Measurements from ENCODE around the gene CD33. TPM values are rescaled to one million over a fixed set of nuclear protein-coding genes. Genes with fewer than 3 reads are reported as not detected.
"Not testable (repeated sequence)": the region's sequence is repeated elsewhere in the genome, so short reads cannot be mapped to it uniquely, and the experiment has no call there.

CD33 gene
- 0.25 to 0.57 TPM (median 0.31 TPM) in 3 replicates for total RNA-seq (2021)
- percentile 12 among the genes with signal in this experiment for Bru-seq, nascent RNA
- long read RNA-seq, experiment 1, partial matches to known transcripts = 0 of 2 reads
- long read RNA-seq, experiment 1, other reads (novel, unspliced or antisense) = 1 of 2 reads
- long read RNA-seq, experiment 2 = 0 reads
- long read RNA-seq, experiment 3 = 0 reads

GRCh38 chr19:51224898-51225393, at the start of gene CD33:
TSS of gene CD33 (plus strand) at chr19:51225080. CDS start at chr19:51225119, 39 bp downstream.
- H3K36me3 Mint-ChIP-seq; POLR2A ChIA-PET; H3K9me3 Mint-ChIP-seq; H3K27ac Mint-ChIP-seq; H3K4me3 Mint-ChIP-seq; CTCF ChIA-PET; H3K4me1 Mint-ChIP-seq; DNase-seq (ENCODE audit: low spot score): not testable (repeated sequence)
- peak; percentile 38; the same call in 1 of the 2 replicates for ATAC-seq
- H3K27me3 Mint-ChIP-seq (ENCODE audit: low read depth) = peaks cover 46% of the 10 kb centered on the region

DNA sequence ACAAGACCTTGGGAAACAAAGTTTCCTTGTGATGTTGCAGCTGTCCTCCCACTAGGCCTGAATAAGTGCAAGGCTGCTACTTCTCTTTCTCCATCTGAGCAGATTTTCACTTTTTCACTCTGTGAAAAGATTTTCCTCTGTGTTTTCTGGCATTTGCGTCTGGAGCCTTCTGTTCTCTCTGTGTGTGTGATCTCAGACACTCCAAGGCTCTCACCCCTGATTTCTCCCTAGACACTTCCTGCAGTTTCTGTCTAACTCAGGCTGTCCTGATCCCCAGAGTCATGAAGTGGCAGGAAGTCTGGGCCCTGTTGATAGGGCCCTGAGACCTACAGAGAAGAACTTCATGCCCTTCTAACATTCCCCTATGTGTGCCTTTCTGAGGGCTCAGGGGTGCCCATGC, 45.6 kb upstream of the CD33 start:
- ATAC-seq = no peak
- no peak for DNase-seq (ENCODE audit: low spot score)
- no peak overlapping the region for H3K4me3 Mint-ChIP-seq

DNA sequence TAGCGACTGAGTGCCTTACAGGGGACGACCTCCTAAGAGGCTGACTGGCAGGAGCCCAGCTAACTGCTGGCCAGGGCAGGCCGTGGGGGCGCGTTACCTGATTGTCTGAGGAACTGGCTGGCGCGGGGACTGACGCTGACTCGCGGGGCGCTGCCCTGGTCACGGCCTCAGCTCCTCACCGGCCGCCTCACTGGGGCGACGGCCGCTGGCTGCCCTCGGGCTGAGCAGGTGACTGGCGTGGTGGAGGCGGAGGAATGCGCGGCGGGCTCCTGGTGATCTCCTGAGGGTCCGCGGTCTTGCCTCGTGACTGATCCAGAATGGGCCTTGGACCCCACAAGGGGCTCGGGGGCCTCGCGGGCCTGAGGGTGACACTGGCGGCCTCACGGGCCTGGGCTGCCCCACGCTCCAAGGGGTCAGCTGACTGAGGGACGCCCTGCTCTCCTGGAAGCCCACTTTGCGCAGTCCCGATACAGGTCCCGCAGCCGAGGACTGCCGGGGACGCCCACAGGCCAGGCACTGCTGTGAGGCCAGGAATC, 43.4 kb upstream of the CD33 start:
- Mint-ChIP-seq H3K27me3 (ENCODE audit: low read depth) (peaks cover 55% of the 10 kb centered on the region), H3K9me3 (no peaks in the 10 kb centered on the region), H3K36me3 (no peaks in the 10 kb centered on the region), H3K4me3 (no peak overlapping the region), H3K27ac (no peak overlapping the region), H3K4me1 (0 out of 2 replicates have a peak, but pooled peaks cover 3% of the 10 kb centered on the region)
- ATAC-seq = no peak
- CTCF ChIA-PET = interaction anchor here (0.9 to 1.5 kb wide), 6 partner anchors 24 to 480 kb away, joined by 3 to 4 read pairs (median 4); no protein-coding TSS in a partner anchor
- TF ChIP-seq, protein P1, sequence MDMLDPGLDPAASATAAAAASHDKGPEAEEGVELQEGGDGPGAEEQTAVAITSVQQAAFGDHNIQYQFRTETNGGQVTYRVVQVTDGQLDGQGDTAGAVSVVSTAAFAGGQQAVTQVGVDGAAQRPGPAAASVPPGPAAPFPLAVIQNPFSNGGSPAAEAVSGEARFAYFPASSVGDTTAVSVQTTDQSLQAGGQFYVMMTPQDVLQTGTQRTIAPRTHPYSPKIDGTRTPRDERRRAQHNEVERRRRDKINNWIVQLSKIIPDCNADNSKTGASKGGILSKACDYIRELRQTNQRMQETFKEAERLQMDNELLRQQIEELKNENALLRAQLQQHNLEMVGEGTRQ (CRISPR knock-in tag; IDR thresholded peaks at IDR 0.05) = peak; percentile 33; the same call in 1 of the 2 replicates
- TF ChIP-seq FOXP1 (CRISPR knock-in tag; IDR thresholded peaks at IDR 0.05; ENCODE audit: borderline replicate concordance) = no peak
- TF ChIP-seq ZNF396 (CRISPR knock-in tag; IDR thresholded peaks at IDR 0.05; ENCODE audit: borderline replicate concordance) = no peak
- 0 out of 2 replicates have a peak, but pooled peaks have one; percentile 25 for TF ChIP-seq ESRRA (CRISPR knock-in tag; IDR thresholded peaks at IDR 0.05; ENCODE audit: borderline replicate concordance)
- DNase-seq (ENCODE audit: low spot score) = no peak
- POLR2A ChIA-PET = no interaction called here

More for the DNA sequence above, 45.6 kb upstream of the CD33 start:
- H3K9me3 Mint-ChIP-seq = no peaks in the 10 kb centered on the region
- H3K4me1 Mint-ChIP-seq = no peaks in the 10 kb centered on the region
- ChIA-PET POLR2A (no interaction called here), CTCF (interaction anchor here (1.1 kb wide), 1 partner anchor 80 kb away, joined by 3 read pairs; no protein-coding TSS in a partner anchor)
- H3K27ac Mint-ChIP-seq = no peak overlapping the region
- H3K36me3 Mint-ChIP-seq = no peaks in the 10 kb centered on the region
- peaks cover 44% of the 10 kb centered on the region for H3K27me3 Mint-ChIP-seq (ENCODE audit: low read depth)
- TF ChIP-seq AR (CRISPR knock-in tag; IDR thresholded peaks at IDR 0.05) (no peak), CREB1 (CRISPR knock-in tag; IDR thresholded peaks at IDR 0.05) (no peak), SP1 (CRISPR knock-in tag; conservative IDR thresholded peaks at IDR 0.05) (no peak), RORB (CRISPR knock-in tag; IDR thresholded peaks at IDR 0.05) (no peak), ZNF219 (CRISPR knock-in tag; IDR thresholded peaks at IDR 0.05; ENCODE audit: borderline replicate concordance) (no peak), SMAD3 (CRISPR knock-in tag; IDR thresholded peaks at IDR 0.05; ENCODE audit: borderline replicate concordance) (no peak)
- TF ChIP-seq, protein P2, sequence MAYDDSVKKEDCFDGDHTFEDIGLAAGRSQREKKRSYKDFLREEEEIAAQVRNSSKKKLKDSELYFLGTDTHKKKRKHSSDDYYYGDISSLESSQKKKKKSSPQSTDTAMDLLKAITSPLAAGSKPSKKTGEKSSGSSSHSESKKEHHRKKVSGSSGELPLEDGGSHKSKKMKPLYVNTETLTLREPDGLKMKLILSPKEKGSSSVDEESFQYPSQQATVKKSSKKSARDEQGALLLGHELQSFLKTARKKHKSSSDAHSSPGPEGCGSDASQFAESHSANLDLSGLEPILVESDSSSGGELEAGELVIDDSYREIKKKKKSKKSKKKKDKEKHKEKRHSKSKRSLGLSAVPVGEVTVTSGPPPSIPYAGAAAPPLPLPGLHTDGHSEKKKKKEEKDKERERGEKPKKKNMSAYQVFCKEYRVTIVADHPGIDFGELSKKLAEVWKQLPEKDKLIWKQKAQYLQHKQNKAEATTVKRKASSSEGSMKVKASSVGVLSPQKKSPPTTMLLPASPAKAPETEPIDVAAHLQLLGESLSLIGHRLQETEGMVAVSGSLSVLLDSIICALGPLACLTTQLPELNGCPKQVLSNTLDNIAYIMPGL (CRISPR knock-in tag; IDR thresholded peaks at IDR 0.05) = no peak

- H3K4me1 Mint-ChIP-seq = 0 out of 2 replicates have a peak, but pooled peaks cover 4% of the 10 kb centered on the region
- ATAC-seq = peak; percentile 82
- ChIA-PET POLR2A (interaction anchor here (0.6 kb wide), 1 partner anchor 1007 kb away, joined by 10 read pairs; no protein-coding TSS in a partner anchor), CTCF (interaction anchor here (0.9 to 1.5 kb wide), 6 partner anchors 24 to 479 kb away, joined by 3 to 4 read pairs (median 4); no protein-coding TSS in a partner anchor)
- DNase-seq (ENCODE audit: low spot score) = peak; percentile 77
- H3K9me3 Mint-ChIP-seq = no peaks in the 10 kb centered on the region
- H3K4me3 Mint-ChIP-seq = peak overlapping the region; percentile 68
- no peaks in the 10 kb centered on the region for H3K36me3 Mint-ChIP-seq
- H3K27ac Mint-ChIP-seq = no peak overlapping the region
- peaks cover 55% of the 10 kb centered on the region for H3K27me3 Mint-ChIP-seq (ENCODE audit: low read depth)
- TF ChIP-seq, protein P3, sequence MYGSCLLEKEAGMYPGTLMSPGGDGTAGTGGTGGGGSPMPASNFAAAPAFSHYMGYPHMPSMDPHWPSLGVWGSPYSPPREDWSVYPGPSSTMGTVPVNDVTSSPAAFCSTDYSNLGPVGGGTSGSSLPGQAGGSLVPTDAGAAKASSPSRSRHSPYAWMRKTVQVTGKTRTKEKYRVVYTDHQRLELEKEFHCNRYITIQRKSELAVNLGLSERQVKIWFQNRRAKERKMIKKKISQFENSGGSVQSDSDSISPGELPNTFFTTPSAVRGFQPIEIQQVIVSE (CRISPR knock-in tag; IDR thresholded peaks at IDR 0.05; ENCODE audit: borderline replicate concordance) = no peak
- TF ChIP-seq ZNF416 (CRISPR knock-in tag; IDR thresholded peaks at IDR 0.05) (no peak), SOX15 (CRISPR knock-in tag; IDR thresholded peaks at IDR 0.05) (no peak), ZBTB43 (CRISPR knock-in tag; IDR thresholded peaks at IDR 0.05) (peak; percentile 85; the same call in 1 of the 2 replicates), HMGA2 (CRISPR knock-in tag; IDR thresholded peaks at IDR 0.05) (no peak), ESRRA (CRISPR knock-in tag; IDR thresholded peaks at IDR 0.05; ENCODE audit: borderline replicate concordance) (no peak), ZNF219 (CRISPR knock-in tag; IDR thresholded peaks at IDR 0.05; ENCODE audit: borderline replicate concordance) (no peak)
- TF ChIP-seq, protein P4, sequence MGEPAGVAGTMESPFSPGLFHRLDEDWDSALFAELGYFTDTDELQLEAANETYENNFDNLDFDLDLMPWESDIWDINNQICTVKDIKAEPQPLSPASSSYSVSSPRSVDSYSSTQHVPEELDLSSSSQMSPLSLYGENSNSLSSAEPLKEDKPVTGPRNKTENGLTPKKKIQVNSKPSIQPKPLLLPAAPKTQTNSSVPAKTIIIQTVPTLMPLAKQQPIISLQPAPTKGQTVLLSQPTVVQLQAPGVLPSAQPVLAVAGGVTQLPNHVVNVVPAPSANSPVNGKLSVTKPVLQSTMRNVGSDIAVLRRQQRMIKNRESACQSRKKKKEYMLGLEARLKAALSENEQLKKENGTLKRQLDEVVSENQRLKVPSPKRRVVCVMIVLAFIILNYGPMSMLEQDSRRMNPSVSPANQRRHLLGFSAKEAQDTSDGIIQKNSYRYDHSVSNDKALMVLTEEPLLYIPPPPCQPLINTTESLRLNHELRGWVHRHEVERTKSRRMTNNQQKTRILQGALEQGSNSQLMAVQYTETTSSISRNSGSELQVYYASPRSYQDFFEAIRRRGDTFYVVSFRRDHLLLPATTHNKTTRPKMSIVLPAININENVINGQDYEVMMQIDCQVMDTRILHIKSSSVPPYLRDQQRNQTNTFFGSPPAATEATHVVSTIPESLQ (CRISPR knock-in tag; IDR thresholded peaks at IDR 0.05) = no peak
Measured at GRCh38 chr19:51181913-51182419, 42.9 kb upstream of the CD33 start.
